ENCODE data around the gene GATAD2A.
"Not testable (repeated sequence)": the region's sequence is repeated elsewhere in the genome, so short reads cannot be mapped to it uniquely, and the experiment has no call there.

GATAD2A gene

GRCh38 chr19:19443902-19444680 is 38.6 kb downstream of the GATAD2A start:
- H3K4me3 Mint-ChIP-seq: peak overlapping the region; percentile 23
- peaks cover 5% of the 10 kb centered on the region for H3K9me3 Mint-ChIP-seq
- H3K4me1 Mint-ChIP-seq (ENCODE audit: low read depth): peaks cover 78% of the 10 kb centered on the region
- peak overlapping the region; percentile 75 for H3K27ac Mint-ChIP-seq
- H3K27me3 Mint-ChIP-seq: no peaks in the 10 kb centered on the region
- peaks cover 30% of the 10 kb centered on the region for H3K36me3 Mint-ChIP-seq (ENCODE audit: low read depth)

GRCh38 chr19:19444681-19445155 is 39.2 kb downstream of the GATAD2A start:
- Mint-ChIP-seq H3K27ac (peak overlapping the region; percentile 75), H3K9me3 (peaks cover 5% of the 10 kb centered on the region), H3K4me3 (peak overlapping the region; percentile 23), H3K27me3 (no peaks in the 10 kb centered on the region), H3K36me3 (ENCODE audit: low read depth) (peaks cover 29% of the 10 kb centered on the region), H3K4me1 (ENCODE audit: low read depth) (peaks cover 79% of the 10 kb centered on the region)

GRCh38 chr19:19445288-19445687 is 39.8 kb downstream of the GATAD2A start:
- Mint-ChIP-seq H3K4me1 (ENCODE audit: low read depth) (peaks cover 80% of the 10 kb centered on the region), H3K4me3 (peak overlapping the region; percentile 20), H3K27me3 (no peaks in the 10 kb centered on the region), H3K36me3 (ENCODE audit: low read depth) (peaks cover 25% of the 10 kb centered on the region), H3K27ac (peak overlapping the region; percentile 75), H3K9me3 (peaks cover 5% of the 10 kb centered on the region)

GRCh38 chr19:19445911-19446361 is 40.5 kb downstream of the GATAD2A start:
- Mint-ChIP-seq H3K9me3 (peaks cover 5% of the 10 kb centered on the region), H3K4me3 (peak overlapping the region; percentile 23), H3K36me3 (ENCODE audit: low read depth) (peaks cover 25% of the 10 kb centered on the region), H3K27ac (peak overlapping the region; percentile 75), H3K4me1 (ENCODE audit: low read depth) (peaks cover 83% of the 10 kb centered on the region), H3K27me3 (no peaks in the 10 kb centered on the region)

GRCh38 chr19:19446655-19447437 is 41.4 kb downstream of the GATAD2A start:
- Mint-ChIP-seq H3K27me3 (no peaks in the 10 kb centered on the region), H3K4me1 (ENCODE audit: low read depth) (peaks cover 92% of the 10 kb centered on the region), H3K36me3 (ENCODE audit: low read depth) (peaks cover 25% of the 10 kb centered on the region), H3K9me3 (peaks cover 5% of the 10 kb centered on the region), H3K27ac (peak overlapping the region; percentile 75), H3K4me3 (peak overlapping the region; percentile 23)

GRCh38 chr19:19447536-19448237 is 42.2 kb downstream of the GATAD2A start:
- H3K9me3 Mint-ChIP-seq: peaks cover 5% of the 10 kb centered on the region
- peak overlapping the region; percentile 75 for H3K27ac Mint-ChIP-seq
- H3K36me3 Mint-ChIP-seq (ENCODE audit: low read depth): peaks cover 31% of the 10 kb centered on the region
- peaks cover 94% of the 10 kb centered on the region for H3K4me1 Mint-ChIP-seq (ENCODE audit: low read depth)
- H3K4me3 Mint-ChIP-seq: no peak overlapping the region
- no peaks in the 10 kb centered on the region for H3K27me3 Mint-ChIP-seq

- Mint-ChIP-seq H3K36me3 (ENCODE audit: low read depth) (peaks cover 29% of the 10 kb centered on the region), H3K27ac (peak overlapping the region; percentile 52)
These were observed 42.7 kb downstream of the GATAD2A start for GRCh38 chr19:19448238-19448544.

GRCh38 chr19:19451429-19452242 is 46.2 kb downstream of the GATAD2A start:
- peak overlapping the region; percentile 75 for H3K27ac Mint-ChIP-seq
- peaks cover 14% of the 10 kb centered on the region for H3K36me3 Mint-ChIP-seq (ENCODE audit: low read depth)
- peak overlapping the region; percentile 14 for H3K4me3 Mint-ChIP-seq
- no peaks in the 10 kb centered on the region for H3K27me3 Mint-ChIP-seq
- peaks cover 74% of the 10 kb centered on the region for H3K4me1 Mint-ChIP-seq (ENCODE audit: low read depth)
- no peaks in the 10 kb centered on the region for H3K9me3 Mint-ChIP-seq

More at GRCh38 chr19:19448238-19448544, 42.7 kb downstream of the GATAD2A start:
- peaks cover 3% of the 10 kb centered on the region for H3K9me3 Mint-ChIP-seq
- H3K4me3 Mint-ChIP-seq: no peak overlapping the region
- H3K4me1 Mint-ChIP-seq (ENCODE audit: low read depth): peaks cover 94% of the 10 kb centered on the region
- H3K27me3 Mint-ChIP-seq: no peaks in the 10 kb centered on the region

- H3K9me3 Mint-ChIP-seq: no peaks in the 10 kb centered on the region
- H3K27me3 Mint-ChIP-seq: no peaks in the 10 kb centered on the region
- H3K36me3 Mint-ChIP-seq (ENCODE audit: low read depth): peaks cover 10% of the 10 kb centered on the region
- H3K4me3 Mint-ChIP-seq: peak overlapping the region; percentile 14
- peak overlapping the region; percentile 75 for H3K27ac Mint-ChIP-seq
- H3K4me1 Mint-ChIP-seq (ENCODE audit: low read depth): peaks cover 74% of the 10 kb centered on the region
These were observed 47.0 kb downstream of the GATAD2A start for GRCh38 chr19:19452243-19453124.

GRCh38 chr19:19453125-19453454 is 47.6 kb downstream of the GATAD2A start:
- Mint-ChIP-seq H3K27me3 (no peaks in the 10 kb centered on the region), H3K4me3 (no peak overlapping the region), H3K4me1 (ENCODE audit: low read depth) (peaks cover 74% of the 10 kb centered on the region), H3K27ac (peak overlapping the region; percentile 75), H3K36me3 (ENCODE audit: low read depth) (peaks cover 6% of the 10 kb centered on the region), H3K9me3 (no peaks in the 10 kb centered on the region)

- not testable (repeated sequence) for H3K27me3 Mint-ChIP-seq; H3K4me3 Mint-ChIP-seq; H3K36me3 Mint-ChIP-seq (ENCODE audit: low read depth); H3K9me3 Mint-ChIP-seq
- Mint-ChIP-seq H3K4me1 (ENCODE audit: low read depth) (peaks cover 75% of the 10 kb centered on the region), H3K27ac (peak overlapping the region; percentile 16)
These were observed 49.9 kb downstream of the GATAD2A start for GRCh38 chr19:19455166-19455919.

- peak overlapping the region; percentile 98 for H3K27ac Mint-ChIP-seq
- no peaks in the 10 kb centered on the region for H3K9me3 Mint-ChIP-seq
- H3K27me3 Mint-ChIP-seq: no peaks in the 10 kb centered on the region
- H3K4me1 Mint-ChIP-seq (ENCODE audit: low read depth): peaks cover 78% of the 10 kb centered on the region
- no peak overlapping the region for H3K4me3 Mint-ChIP-seq
- no peaks in the 10 kb centered on the region for H3K36me3 Mint-ChIP-seq (ENCODE audit: low read depth)
These were observed 52.2 kb downstream of the GATAD2A start for GRCh38 chr19:19457671-19458070.

Data from stimulated activated naive CD8-positive, alpha-beta T cell treated with anti-CD3 and anti-CD28 coated beads, Interleukin-15, Interleukin-2, amounts not matched to agents 100 ng/mL and 50 ng/mL, for 24 hours (primary cell).